GM19025 (cell line): Measurements from ENCODE around the gene TRIOBP.
"Not testable (repeated sequence)": the region's sequence is repeated elsewhere in the genome, so short reads cannot be mapped to it uniquely, and the experiment has no call there.

Source experiments
- ATAC-seq: cut with Tn5 transposase; IDR thresholded peaks from one replicate; pipeline ENCODE4 v1.9.1; 2021; ENCODE audit warnings: mild to moderate bottlenecking, low read depth, moderate library complexity; ENCODE audit not compliant: unreplicated experiment

TRIOBP gene

DNA sequence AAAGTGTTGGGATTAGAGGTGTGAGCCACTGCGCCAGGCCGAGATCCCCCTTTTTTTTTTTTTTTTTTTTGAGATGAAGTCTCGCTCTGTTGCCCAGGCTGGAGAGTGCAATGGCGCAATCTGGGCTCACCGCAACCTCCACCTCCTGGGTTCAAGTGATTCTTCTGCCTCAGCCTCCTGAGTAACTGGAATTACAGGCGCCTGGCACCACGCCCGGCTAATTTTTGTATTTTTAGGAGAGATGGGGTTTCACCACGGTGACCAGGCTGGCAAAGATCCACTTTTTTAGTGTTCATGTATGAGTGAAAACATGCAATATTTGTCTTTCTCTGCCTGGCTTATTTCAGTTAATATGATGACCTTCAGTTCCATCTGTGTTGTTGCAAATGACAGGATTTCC is 103.1 kb downstream of the TRIOBP start:
- ATAC-seq = not testable (repeated sequence)

DNA sequence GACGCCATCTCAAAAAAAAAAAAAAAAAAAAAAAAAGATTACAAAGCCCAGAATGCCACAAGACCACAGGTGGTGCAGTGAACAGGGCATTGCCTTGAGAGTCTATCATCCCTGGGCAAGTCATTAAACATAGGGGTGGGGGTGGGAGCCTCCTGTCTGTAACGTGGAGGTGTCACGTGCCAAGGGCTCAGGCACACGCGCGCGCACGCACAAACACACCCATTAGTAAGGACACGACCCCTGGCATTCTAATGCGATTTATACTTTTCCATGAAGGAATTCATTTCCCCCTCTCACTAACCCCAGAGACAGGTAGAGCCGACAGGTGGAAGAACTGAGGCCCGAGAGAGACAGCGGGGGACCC is 105.1 kb downstream of the TRIOBP start:
- ATAC-seq = no peak

DNA sequence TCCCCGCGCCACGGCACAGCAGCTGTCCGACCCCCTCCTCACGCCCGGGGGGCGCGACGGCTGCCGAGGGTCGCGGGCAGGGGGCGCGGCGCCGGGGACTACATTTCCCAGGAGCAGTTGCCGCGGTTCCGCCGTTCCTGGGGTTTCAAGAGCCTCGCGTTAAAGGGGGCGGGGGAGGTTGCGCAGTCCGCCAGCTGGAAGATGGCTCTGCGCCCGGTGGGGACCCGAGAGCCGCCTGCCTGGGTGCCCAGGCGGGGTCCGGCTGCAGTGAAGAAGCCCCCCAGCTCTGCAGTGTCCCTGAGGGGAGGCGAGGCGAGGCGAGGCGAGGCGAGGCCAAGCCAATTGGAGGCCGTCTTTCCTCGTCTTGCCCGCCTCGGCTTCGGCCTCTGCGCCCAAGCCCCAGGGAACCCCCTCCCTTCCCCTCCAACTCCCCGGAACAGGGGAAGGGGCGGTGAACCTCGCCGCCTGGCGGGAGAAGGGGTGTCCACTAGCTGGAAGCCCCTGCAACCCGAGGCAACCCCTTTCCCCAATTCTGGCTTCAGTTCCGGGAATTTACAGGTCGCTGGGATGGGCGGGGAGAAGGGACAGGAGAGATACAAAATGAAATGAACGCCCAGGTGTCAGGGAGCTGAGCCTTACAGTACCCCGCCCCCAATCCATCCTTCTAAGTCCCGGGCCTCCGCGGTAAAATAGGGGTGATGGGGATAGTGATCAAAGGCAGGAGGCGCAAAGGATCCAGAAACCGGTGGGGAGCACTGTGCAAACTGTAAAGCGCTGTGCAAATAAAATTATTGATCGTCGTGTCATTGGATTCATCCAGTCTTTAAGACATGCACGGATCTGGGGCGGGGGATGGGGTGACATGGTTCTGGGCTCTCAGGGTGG is 105.7 kb downstream of the TRIOBP start:
- ATAC-seq = no peak

DNA sequence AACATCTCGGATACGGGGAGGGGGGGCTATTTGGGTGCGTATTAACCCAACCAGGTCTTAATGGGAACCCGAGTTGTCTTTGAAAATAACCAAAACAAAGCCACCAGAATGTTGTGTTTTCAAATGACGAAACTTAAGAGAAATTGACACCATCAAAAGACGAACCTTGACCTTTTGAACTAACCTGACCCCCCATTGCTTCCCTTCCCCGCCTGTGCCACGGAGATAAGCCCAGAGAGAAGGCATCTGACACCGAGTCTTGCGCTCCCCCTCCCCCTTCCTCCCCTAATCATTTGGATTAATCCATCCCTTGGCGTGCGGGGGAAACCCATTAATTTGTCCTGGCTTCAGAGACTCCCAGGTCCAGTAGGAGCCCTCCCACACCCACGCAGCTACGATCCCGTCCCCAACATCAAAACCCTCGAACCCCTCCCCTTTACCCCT is 106.4 kb downstream of the TRIOBP start:
- ATAC-seq = no peak

DNA sequence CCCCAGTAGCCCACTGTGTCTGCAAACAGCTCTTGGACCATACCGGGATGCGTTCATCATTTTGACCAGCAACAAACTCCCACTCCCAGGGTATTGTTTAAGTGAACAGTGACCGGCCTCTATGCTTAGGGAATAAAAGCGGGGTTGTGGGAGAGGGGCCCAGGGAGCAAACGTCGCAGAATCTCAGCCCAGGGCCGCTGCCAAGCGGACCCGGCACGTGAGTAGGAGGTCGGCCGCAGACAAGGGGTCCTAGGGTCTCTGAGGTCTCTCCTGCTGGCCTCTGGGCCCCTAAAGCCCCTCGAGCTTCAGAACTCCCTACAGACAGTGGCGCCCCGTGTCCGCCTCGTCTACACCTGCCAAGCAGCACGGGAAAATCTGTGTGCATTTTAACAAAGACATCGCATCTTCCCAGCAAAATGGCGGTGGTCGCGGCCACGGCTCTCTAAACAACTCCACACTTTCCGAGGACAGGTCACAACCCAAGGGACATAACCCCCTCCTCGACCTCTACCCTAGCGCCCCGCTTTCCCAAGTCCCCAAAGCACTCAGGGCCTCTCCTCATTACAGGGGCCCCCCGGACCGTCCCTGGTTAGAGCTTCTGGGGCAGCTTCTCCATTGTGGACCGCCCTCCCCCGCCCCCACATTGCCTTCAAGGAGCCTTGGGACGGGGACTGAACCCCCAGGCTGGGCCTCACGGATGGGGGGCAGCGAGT is 106.9 kb downstream of the TRIOBP start:
- ATAC-seq = no peak

DNA sequence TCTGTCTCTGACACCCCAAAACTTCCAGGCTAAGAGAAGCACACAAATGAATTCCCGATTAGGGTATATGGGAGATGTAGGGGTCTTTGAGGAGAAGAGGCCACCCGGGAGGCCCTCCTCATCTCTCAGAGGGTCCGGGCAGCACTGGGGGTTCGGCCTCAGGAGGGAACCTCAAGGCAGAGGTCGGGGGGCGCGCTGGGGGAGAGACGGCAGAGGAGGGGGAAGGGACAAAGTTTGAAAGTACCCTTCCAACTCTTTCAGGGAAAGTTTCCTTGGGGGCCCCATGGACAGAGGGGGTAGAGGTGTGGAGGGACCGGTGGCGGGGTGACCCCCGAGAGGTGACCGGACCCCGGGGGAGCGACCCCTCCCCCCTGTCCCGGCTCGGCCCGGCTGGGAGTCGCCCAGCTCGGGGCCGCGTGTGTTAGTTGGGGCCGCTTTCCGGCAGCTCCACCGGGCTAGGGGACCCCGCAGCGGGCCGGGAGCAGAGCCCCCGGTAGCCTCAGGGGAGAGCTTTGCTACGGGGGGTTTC is 107.6 kb downstream of the TRIOBP start:
- ATAC-seq = no peak

DNA sequence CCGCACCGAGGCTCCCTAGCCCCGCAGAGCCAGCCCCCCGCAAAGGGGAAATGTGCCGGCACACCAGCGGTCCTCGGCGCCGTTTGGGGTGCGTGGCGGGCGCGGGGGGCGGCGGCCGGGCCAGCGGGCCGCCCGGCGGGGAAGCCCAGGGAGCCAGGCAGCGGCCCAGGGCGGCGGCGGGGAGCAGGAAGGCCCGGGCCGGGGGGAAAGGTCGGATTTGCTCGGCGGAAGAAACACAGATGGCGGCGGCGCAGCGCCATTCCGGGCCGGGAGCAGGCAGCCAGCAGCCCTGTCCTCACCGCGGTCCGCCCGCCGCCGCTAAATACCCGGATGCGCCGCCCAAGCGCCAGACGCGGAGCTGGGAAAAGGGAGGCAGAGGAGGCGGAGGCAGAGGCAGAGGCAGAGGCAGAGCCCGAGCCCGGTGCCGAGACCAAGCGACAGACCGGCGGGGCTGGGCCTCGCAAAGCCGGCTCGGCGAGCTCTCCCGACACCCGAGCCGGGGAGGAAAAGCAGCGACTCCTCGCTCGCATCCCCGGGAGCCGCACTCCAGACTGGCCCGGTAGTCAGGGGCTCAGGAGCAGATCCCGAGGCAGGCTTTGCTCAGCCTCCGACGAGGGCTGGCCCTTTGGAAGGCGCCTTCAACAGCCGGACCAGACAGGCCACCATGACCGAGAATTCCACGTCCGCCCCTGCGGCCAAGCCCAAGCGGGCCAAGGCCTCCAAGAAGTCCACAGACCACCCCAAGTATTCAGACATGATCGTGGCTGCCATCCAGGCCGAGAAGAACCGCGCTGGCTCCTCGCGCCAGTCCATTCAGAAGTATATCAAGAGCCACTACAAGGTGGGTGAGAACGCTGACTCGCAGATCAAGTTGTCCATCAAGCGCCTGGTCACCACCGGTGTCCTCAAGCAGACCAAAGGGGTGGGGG is 108.3 kb downstream of the TRIOBP start:
- no peak for ATAC-seq

DNA sequence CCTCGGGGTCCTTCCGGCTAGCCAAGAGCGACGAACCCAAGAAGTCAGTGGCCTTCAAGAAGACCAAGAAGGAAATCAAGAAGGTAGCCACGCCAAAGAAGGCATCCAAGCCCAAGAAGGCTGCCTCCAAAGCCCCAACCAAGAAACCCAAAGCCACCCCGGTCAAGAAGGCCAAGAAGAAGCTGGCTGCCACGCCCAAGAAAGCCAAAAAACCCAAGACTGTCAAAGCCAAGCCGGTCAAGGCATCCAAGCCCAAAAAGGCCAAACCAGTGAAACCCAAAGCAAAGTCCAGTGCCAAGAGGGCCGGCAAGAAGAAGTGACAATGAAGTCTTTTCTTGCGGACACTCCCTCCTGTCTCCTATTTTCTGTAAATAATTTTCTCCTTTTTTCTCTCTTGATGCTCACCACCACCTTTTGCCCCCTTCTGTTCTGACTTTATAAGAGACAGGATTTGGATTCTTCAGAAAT is 109.0 kb downstream of the TRIOBP start:
- no peak for ATAC-seq

DNA sequence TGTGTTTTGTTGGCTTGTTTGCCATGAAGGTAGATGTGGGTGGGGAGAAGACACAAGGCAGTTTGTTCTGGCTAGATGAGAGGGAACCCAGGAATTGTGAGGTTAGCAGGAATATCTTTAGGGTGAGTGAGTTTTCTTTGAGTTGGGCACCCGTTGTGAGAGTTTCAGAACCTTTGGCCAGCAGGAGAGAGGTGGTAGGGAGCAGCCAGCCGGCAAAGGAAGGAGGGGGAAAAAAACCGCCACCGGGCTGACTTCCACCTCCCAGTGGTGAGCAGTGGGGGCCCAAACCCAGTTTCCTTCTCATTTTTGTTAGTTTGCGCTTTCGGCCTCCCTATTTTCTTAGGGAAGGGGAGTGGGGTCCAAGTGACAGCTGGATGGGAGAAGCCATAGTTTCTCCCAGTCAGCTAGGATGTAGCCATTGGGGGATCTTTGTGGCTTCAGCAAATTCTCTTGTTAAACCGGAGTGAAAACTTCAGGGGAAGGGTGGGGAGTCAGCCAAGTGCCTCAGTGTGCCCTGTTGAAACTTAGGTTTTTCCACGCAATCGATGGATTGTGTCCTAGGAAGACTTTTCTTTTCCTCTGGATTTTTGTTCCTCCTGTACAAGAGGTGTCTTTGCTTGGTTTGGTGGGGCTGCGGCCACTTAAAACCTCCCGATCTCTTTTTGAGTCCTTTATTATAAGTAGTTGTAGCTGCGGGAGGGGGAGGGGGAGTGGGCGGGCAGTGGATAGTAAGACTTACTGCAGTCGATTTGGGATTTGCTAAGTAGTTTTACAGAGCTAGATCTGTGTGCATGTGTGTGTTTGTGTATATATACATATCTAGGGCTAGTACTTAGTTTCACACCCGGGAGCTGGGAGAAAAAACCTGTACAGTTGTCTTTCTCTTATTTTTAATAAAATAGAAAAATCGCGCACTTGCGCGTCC is 109.8 kb downstream of the TRIOBP start:
- ATAC-seq = no peak

DNA sequence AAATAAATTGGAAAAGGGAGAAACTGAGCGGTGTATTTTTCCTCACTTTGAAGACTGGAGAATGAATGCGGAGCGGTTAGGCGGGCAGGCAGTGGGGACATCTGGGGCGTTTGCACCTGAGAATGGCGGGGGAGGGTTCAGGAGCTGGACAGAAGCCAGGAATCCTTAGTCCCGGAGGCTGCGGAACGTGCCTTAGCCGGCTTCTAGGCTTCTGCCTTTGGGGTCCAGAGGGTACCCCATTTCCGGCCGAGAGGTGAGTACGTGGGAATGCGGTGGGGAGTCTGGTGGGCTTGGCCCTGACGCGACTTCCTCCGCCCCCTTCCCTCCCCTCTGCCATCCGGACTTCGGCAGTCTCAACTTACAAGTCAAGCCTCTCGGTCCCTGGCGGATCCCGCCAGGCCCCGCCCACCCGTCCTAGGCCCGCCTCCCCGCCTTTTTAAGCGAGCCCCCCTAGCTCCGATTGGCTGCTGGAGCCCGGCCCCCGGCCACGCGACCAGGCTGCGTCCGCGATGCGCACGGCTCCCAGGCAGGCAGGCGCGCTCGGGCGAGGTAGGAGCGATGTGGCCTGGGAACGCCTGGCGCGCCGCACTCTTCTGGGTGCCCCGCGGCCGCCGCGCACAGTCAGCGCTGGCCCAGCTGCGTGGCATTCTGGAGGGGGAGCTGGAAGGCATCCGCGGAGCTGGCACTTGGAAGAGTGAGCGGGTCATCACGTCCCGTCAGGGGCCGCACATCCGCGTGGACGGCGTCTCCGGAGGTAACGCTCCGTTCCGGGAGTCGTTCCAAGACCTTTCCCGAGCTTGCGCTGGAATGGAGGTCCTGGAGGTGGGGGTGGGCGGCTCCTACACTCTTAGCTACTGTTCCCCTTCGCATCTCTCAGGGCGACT is 110.8 kb downstream of the TRIOBP start, which contains the start of gene GCAT:
TSS of gene GCAT (plus strand) at position 525 of the 884 bp plus-strand sequence. CDS start at position 559, 34 bp downstream.
- ATAC-seq = peak; percentile 91

DNA sequence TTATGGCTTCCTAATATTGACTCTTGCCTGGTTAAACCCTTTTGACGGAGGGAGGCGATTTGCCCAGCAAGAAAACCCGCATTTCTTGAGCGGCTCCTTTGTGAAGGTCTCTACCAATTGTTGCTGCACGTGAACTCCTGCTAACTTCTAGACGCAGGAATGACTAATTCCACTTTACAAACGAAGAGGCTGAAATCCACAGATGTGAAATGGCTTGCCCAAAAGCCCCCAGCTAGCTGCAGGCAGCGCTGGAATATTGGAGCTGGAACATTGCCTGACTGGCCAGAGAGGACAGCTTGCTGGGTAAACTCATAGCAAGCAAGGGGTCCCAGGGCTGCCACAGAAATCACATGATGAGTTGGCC is 111.4 kb downstream of the TRIOBP start:
- ATAC-seq = no peak

DNA sequence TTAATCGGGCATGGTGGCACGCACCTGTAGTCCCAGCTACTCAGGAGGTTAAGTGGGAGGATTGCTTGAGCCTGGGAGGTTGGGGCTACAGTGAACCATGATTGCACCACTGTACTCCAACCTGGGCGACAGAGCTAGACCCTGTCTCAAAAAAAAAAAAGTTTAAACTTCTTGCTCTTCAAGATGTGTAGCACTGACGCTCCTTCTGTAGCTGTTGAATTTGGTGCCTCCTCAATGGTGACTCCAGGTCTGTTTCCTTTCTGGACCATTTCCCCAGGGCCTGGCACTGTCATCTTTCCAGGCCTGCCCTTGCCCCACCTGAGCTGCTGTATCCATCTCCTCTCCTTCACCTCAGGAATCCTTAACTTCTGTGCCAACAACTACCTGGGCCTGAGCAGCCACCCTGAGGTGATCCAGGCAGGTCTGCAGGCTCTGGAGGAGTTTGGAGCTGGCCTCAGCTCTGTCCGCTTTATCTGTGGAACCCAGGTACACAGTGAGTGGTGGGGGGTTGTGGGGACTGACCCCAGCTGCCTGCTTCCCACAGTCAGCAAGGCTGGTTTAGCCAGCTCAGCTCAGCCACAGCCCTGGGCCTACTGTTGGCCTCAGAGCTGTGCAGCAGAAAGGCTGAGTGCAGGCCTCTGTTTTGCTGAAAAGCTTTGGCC is 113.0 kb downstream of the TRIOBP start:
- ATAC-seq = no peak

DNA sequence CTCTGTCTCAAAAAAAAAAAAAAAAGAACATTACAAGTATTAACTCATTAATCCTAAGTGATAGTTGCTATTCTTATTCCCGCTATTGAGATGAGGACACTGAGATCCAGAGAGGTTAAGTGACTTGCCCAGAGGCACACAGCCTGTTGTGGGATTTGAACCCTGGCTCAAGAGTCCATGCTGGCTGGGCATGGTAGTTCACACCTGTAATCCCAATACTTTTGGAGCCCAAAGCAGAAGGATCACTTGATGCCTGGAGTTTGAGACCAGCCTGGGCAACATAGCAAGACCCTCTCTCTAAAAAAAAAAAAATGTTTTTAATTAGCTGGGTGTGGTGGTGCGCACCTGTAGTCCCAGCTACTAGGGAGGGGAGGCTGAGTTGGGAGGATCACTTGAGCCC is 115.0 kb downstream of the TRIOBP start:
- no peak for ATAC-seq

DNA sequence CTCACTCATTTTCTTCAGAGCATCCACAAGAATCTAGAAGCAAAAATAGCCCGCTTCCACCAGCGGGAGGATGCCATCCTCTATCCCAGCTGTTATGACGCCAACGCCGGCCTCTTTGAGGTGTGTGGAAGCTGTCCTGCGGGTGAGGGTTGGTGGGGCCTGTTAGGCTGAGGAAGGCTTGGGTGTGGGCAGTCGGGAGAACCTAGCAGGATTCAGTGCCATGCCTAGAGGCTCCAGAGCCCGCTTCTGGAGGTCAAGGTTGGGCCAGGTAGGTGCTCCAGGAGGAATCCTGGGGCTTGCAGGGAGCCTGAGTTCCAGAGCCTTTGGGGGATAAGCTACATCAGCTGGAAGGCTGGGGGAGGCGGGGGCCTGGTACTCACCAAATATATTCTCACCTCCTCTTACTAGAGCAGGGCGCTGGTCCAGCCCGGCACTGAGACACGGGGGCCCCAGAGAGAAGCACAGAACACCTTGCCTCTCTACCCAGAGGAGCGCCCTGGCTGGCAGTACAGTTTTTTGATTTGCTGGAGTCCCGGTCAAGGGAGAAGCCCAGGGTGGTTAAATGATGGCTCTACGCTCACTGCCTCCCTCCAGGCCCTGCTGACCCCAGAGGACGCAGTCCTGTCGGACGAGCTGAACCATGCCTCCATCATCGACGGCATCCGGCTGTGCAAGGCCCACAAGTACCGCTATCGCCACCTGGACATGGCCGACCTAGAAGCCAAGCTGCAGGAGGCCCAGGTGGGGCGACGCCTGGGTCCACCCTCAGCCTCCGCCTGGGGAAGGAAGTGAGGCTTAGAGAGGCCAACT is 116.2 kb downstream of the TRIOBP start:
- no peak for ATAC-seq

DNA sequence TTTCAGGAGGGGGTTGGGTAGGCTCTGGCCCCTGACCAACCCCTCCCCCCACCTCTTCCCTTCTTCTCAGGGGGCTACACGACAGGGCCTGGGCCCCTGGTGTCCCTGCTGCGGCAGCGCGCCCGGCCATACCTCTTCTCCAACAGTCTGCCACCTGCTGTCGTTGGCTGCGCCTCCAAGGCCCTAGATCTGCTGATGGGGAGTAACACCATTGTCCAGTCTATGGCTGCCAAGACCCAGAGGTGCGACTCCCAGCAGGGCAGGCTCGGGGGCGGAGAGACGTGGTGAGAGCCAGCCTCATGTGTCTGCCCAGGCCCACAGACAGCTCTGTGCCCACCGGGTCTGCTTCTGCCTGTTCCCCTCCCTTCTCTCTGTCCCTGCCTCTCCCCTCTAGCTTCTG is 118.7 kb downstream of the TRIOBP start:
- ATAC-seq = no peak

DNA sequence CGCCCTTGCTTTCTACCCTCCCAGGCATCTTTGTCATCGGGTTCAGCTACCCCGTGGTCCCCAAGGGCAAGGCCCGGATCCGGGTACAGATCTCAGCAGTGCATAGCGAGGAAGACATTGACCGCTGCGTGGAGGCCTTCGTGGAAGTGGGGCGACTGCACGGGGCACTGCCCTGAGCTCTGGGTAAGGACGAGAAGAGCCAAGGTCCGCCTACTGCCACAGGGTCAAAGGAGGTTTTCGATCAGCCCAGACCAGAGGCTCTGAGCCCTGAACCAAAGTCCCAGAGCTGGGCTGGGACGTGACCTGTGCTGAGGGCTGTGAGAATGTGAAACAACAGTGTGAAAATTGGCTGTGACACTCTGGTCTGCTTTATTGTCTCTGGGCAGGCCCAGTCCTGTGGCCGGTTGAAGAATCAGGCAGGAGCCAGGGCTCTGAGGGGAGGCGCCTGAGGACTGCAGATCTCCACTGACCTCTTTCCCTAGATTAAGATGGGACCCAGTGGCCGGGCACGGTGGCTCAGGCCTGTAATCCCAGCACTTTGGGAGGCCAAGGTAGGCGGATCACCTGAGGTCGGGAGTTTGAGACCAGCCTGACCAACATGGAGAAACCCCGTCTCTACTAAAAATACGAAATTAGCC is 119.8 kb downstream of the TRIOBP start:
- no peak for ATAC-seq
